OCI-M2 (cell line): Measurements from ENCODE around the gene TGFB3.
A peak's percentile ranks its signal among the peaks of the same experiment; 100 is the strongest.

Source experiments
- DNase-seq: peaks from one replicate; lab custom pipeline; 2025; ENCODE audit not compliant: unreplicated experiment; lab: John Stamatoyannopoulos, UW

Gene TGFB3

DNA sequence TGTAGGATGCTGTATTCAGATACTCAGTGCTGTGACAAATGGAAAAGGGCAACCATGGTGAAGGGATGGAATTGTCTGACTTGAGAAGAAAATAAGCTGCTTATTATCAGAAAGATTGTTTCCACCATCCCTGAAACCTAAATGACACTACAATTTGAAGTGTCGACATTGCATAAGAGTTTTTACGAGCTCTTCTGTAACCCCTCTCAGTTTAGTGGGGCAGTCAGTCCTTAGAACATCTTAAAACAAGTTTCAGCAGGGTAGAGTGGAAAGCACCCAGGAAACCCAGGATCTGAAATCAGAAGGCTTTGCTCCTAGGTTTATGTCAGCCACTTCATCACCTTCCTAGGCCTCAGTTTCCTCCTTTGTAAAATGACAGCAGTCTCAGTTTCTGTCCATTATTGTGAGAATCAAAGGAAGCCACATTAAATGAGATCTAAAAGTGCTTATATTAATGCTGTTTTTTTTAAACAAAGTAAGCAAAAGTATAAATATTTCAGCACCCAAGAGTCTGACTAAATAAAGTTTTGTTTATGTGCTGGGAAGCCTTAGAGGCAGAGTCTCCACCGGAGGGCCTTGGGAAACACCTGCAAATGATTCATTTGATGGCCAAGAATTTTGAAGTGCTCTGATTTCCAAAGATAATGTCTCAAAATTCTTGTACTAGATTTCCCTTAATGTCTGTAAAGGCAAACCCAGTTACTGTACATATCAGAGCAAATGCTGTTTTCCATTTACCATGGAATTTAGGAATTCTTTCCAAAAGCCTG is 5.6 kb upstream of the TGFB3 start:
- no peak for DNase-seq

DNA sequence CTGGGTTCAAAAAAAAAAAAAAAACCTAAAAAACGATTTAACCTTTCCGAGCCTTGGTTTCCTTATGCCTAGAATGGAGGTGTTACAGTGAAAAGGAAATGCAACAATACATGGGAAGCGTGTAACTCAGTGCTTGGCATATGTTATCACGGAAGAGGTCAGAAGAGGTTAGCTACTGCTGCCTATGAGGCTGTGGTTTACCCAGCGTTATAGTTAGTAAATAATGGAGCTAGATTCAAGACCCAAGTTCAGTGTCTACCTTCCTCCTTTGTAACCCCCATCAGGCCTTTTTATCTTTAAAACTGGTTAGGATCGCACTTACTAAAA is 4.6 kb upstream of the TGFB3 start:
- DNase-seq = no peak

DNA sequence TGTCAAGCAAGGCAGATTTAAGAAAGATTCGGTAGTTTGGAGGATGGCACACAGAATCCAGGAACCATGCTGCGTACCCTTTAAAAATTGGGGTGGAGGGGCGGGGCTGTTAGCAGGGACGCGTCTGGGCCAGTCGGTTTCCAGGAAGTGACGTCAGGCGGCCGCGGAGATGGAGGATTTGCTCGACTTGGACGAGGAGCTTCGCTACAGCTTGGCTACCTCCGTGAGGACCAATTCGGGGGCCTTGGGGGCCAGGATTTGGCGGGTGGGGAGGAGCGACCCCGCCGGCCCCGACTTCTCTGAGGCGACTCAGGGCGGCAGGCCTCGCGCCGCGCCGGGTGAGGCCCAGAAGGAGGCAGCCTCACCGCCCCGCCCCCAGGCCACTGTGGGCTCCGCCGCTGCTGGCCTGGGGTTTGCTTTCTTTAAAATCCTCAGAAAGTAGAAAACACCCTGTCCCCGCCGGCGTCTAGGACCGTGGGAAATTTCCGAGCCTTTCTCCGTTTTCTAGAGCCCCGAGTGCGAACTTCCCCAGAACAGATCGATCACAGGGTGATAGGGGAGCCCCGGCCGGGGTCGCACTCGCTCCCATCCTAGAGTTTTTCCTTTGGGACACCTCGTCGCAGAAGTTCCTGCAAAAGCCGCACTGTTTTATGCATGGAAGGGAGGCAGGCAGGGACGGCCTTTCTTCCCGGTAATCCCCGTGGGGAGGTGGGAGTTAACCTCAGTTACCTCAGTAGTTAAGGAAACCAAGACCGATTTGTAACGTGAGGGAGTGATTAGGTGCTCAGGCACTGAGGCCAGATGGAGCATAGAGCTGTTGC is 4.0 kb upstream of the TGFB3 start, which contains the start of gene IFT43:
TSS of gene IFT43 (plus strand) at position 146 of the 821 bp plus-strand sequence. CDS start at position 170, 24 bp downstream.
- DNase-seq = no peak

DNA sequence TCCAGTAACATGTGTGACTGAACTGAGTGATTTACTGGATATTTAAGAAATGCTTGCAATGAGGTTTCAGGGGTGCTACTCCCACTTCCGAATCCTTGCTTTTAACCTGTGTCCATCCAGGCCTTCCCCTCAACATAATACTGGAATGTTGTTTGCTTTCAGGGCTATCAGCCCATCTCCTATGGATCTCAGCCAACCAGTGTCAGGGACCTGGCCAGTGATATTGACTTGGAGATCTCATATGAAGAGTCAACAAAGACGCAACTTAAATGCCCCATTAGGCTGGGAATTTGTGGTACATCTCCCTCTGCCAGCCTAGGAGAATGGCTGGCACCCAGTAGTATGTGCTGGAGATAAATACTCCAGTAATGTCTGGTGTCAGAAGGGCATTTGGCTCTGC is 2.9 kb upstream of the TGFB3 start:
- no peak for DNase-seq

DNA sequence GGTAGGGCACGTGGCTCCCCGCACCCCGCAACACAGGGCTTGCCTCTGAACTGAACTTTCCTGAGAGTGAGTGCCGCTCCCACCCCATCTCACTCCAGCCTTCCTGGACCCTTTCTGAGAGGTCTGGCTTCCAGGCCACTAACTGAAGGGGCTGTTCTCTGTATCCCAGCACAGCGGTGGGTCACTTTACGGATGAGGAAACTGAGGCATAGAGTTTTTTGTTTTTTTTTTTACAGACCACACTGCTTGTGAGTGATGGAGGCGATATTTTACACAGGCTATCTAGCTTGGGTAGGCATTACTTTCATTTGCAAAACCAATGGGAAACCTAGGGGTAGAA is 1.2 kb upstream of the TGFB3 start:
- DNase-seq = no peak

DNA sequence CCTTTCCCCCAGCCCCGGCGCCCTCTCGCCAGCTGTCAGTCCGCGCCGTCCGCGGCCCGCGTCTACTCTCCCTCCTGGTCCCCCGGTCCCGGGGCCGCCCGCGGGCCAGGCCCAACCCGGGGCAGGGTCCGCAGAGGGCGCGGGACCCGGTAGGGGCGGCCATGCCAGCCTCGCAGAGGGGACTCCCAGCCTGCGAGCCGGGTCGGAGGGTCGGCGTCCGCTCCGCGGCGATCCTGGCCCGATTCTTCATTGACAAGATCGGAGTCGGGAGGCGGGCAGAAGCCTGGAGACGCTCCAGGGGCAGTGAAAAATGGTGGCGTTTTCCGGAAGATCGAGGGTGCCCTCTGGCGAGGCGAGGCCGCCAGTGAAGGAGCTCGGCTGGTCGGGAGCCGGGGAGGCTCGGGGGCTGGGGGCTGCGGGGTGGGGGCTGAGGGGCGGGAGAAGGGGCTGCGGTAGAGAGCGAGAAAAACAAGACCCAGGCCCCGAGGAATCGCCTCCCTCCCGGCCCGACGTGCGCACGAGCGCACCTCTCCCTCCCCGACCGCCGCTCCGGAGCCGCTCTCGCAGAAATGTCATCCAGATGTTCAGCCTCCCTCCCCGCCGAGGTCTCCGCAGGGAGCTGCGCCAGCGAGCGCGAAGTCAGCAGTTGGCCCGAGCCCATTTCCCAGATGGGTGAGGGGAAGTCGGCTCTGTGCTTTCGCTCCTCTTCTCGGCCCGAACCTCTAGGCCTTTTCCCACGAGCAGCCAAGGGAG is 647 bp upstream of the TGFB3 start:
- peak; percentile 31 for DNase-seq

DNA sequence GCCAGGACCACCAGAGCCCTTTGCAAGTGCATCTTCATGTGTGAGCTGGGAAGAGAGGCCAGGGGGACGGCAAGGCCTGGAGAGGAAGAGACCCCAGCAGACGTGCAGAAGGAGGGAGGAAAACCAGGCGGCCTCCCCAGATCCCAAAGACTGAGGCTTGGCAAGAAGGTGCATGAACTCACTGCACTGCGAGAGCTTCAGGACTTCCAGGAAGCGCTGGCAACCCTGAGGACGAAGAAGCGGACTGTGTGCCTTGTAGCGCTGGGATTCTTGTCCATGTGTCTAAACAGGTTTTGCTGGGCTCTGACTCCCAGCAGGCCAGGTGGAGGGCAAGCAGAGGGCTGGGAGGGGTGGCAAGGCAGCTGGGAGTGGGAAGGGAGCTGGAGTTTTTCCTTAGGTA is 939 bp downstream of the TGFB3 start:
- no peak for DNase-seq

DNA sequence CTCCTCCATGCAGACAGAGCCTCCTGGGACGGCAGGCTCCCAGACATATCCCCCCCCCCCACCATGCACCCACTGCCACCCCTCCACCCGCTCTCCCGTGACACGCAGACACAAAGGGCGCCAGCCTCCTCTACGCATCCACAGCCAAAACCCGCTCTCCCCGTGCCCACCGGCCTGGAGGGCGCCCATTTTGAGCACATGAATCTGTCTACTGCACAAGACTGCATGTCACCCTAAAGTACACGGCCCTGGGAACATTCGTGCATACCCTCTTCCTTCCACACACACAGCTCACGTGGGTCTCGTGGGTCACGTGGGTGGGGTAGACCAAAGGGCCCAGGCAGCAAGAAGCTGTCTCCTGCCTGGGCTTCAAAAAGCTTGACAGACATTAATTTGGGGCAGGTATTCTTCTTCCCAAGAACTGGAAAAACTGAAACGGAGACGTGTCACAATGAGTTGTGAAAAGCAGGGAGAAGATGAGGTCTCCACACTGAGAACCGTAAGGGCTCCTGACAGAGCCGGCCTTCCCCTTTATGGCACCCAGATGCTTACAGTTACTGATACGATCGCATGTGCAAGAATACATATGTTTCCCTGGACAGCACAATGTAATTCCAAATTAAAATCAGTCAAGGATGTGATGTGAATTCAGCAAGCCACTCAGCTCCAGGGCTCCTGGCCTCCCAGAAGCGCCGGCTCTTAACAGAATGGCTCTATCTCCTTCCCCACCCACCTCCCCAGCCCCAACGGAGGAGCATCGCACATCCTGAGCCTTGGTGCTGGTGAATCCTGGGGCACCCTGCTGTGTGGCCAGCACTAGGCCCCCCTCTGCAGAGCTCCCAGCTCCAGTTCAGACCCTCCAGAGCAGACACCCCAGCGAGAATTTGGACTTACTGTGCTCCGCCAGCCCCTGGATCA is 1.9 kb downstream of the TGFB3 start:
- DNase-seq = no peak

DNA sequence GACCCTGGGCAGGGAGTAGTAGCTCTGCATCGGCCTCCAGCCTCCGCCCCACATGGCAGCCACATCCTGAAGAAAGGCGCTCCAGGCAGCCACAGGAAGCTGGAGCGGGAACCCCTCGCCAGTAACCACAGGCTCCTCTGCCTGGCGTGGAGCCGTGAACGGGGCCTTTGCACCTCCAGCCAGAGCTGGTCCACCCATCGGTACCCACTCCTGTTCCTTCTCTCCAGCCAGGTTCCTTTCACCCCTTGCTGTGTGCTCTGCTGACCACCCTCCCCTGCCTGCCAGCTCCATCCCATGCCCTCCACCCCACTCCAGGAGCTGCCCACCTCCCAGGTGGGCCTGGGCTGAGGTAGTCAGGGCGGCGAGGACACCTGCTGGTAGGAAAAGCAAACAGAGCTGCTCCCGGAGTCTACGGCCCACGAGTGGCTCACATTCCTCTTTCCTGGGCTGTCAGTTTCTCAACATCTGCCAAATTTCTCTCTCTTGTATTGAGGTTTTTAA is 2.7 kb downstream of the TGFB3 start:
- no peak for DNase-seq

DNA sequence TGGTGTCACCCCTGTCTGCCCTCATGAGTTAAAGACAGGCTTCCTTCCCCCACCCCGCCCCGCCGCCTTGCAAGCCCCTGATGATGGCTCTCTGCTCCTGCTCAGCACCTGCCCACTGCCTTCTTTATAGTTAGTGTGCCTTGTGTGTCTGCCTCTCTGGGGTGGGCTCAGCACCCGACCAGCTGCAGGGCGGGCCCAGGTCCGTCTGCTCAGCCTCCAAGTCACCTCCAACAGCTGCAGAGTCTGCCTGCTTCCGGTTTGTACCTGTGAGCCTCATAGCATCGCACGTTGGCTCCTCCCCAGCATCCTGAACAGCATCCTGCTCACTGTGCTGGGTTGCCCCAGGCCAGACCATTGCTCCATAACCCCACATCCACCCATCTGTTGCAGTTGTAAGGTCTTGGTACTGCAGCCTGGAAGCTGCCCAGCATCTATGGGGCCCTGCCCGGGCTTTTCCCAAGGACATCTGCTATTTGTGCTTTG is 3.5 kb downstream of the TGFB3 start:
- DNase-seq = no peak

DNA sequence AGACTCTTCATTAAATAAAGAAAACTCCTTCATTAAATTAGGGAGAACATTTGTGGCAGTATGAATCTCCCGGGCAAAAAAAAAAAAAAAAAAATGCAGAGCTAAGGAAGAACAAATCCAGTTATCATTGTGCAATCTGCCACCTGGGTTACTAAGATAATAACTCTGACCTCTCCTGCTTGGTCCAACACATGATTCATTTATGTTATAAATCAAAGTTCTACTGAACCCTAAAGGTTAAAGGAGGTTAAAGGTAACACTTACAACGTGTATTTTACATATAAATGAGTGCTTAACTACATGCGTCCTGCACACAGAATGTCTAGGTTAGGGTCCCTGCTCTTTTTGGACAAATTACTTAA is 4.2 kb downstream of the TGFB3 start:
- no peak for DNase-seq

DNA sequence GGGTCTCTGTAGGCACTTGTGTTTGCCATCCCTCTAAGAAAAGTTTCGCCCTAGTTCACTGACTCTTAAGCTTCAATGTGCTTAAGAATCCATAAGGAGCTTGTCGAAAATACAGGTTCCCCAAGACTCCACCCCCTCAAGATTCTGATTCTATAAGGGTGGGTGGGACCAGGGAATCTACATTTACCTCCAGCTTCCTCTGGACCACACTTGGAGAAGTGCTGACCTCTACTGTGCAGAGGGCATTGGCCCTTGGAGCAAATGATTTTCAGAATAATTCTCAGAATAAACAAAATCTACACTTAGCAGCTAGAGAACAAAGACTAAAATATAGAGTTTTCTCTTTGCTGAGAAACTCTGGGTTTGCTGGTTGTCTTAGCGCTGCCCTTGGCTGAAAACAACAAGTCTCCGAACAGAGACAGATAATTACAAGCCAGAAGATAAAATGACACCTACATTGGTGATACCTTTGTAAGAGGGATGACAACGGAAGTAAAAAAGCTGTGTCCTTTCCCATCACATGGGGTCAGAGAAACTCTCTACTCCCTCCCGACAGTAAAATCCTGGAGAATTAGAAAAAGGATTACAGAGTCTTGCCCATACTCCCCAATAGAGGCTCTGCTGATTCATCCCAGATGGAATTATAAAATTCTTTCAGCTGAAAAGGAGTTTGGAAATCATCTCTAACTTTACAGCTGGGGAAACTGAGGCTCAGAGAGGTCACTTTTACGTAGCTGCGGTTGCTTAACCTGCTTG is 4.8 kb downstream of the TGFB3 start:
- DNase-seq = no peak

DNA sequence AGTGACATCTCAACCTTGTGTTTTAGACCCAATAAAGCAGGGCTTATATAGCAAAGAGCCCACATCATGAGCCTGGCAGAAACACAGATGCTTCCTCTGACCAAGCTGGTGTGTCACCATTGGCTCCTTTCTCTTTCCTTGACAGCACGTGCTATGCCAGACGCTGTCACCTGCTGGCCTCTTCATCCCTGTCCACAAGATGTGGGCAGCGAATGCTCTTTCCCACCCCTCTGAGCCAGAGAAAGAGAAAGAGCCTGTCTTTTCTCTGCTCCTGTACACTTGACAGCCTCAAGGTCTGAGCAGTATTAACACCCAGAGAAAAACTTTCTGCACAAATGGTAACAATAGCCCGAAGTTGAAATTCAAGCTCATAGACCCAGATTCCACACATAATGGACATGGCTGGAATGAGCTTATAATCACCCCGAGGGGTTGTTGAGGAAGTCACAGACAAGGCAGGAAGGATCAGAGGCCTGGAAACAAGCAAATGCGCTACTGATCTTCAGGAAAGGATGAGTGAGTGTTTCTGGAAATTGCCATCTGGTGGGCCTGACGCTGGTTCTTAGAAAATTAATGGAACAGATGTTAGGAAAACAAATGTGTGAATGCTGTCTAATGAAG is 8.9 kb downstream of the TGFB3 start:
- DNase-seq = no peak

DNA sequence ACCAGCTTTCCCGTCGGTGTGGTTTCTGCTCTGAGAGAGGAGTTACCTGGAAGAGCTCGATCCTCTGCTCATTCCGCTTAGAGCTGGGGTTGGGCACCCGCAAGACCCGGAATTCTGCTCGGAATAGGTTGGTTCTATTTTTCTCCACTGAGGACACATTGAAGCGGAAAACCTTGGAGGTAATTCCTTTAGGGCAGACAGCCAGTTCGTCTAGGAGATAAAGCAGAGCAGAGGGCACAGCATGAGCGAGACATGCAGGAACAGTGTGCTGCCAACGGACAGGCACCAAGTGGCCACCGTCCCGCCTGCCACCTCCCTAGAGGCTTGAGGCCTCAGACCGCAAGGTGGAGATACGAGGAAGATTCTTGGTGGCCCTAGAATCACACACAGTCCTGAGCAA is 10.3 kb downstream of the TGFB3 start:
- DNase-seq = no peak

DNA sequence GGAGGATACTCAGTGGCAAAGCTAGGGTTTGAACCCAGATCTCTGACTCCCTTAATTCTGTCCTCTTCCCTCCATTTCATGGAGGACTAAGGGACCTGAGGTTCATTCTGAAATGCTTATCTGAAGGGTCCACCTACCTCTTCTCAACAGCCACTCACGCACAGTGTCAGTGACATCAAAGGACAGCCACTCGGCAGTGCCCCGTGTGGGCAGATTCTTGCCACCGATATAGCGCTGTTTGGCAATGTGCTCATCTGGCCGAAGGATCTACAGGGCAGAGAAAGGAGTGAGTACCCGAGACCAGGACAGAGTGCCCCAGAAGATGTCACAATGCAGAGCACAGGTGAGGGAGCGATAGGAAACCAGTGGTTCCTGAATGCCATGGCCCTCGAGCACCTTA is 10.8 kb downstream of the TGFB3 start:
- no peak for DNase-seq

DNA sequence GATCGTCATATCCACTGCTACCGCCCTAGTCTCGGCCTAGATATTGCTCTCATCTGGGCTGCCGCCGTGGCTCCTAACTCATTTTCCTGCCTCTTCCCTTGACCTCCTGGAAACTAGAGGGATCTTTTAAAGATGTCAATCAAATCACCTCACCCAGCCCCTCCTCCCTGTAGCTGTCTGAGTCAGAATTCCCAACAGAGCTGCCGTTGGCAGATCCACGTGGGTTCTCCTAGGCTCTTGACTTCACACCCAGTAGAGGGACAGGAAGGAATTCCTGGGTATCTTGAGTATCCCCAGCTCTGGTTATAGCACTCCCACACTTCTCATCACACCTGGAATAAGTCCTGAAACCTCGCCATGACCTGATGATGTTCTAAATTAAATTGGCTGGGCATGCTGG is 11.9 kb downstream of the TGFB3 start:
- DNase-seq = no peak

DNA sequence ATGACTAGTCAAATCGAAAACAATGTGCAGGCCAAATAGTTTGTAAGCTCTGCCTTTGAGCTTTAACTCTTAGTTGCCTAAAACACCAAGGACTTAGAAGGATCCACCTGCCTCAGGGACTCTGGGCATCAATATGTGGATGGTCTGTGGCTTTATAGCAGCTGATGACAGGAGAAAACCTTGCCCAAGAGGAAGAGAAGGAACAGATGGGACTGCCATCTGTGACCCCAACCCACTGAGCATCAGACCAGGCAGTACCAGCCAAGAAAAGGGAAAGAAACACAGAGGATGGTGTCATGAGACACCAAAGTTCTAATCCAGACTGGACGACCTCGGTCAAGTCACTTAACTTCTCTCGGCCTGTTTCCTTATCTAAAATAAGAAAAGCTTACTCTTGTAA is 12.7 kb downstream of the TGFB3 start:
- DNase-seq = no peak

DNA sequence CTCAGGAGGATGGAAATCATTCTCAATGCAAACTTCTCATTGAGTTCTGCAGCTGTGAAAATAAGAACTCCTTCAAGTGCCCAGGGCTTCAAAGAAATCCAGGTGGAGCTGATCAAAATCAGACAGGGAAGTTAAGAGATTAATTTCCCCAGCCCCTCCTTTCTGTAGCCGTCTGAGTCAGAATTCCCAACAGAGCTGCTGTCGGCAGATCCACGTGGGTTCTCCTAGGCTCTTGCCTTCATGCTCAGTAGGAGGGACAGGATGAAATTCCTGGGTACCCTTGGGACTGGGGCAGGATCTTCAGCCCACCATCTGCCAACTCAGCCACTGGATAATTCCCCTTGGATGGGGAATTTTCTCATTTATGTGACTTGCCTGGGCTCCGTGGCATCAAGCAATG is 13.3 kb downstream of the TGFB3 start:
- DNase-seq = no peak

DNA sequence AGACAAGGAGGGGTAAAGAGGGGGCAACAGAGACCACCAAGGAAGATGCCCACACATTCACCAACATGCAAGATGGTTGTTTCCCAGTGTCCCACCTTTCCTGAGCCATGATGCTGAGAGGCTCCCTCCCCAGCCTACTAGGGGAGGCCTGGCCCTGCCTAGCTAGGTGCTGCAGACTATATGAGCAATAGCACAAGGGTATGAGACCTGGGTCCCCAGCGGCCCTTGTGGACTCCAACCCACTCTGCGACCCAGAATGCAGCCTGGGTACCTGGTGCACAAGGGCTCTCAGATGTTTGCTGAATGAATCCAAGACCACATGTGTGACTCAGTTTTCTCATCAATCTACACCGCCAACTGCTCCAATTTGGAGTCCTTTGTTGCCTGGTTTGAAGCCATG is 13.9 kb downstream of the TGFB3 start:
- DNase-seq = no peak

DNA sequence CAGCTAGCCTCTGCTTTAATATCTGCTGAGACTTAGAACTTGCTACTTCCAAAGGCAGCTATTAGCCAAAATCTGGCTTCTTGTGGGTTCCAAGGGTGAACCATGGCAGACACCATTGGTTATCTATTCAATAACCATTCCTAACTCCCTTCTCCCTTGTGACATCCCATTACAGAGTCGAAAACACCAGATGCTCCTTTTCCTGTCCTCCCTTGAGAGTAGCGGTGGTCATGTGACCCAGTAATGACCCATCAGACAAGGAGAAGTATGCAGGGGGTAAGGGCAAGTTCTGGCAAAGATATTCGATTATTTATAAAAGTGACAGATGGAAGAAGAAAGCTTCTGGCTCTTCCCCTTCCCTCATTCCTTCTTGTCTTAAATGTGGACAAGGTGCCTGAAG is 20.1 kb downstream of the TGFB3 start:
- DNase-seq = no peak
